ENCODE results near the gene SPTBN5.

Gene SPTBN5

DNA sequence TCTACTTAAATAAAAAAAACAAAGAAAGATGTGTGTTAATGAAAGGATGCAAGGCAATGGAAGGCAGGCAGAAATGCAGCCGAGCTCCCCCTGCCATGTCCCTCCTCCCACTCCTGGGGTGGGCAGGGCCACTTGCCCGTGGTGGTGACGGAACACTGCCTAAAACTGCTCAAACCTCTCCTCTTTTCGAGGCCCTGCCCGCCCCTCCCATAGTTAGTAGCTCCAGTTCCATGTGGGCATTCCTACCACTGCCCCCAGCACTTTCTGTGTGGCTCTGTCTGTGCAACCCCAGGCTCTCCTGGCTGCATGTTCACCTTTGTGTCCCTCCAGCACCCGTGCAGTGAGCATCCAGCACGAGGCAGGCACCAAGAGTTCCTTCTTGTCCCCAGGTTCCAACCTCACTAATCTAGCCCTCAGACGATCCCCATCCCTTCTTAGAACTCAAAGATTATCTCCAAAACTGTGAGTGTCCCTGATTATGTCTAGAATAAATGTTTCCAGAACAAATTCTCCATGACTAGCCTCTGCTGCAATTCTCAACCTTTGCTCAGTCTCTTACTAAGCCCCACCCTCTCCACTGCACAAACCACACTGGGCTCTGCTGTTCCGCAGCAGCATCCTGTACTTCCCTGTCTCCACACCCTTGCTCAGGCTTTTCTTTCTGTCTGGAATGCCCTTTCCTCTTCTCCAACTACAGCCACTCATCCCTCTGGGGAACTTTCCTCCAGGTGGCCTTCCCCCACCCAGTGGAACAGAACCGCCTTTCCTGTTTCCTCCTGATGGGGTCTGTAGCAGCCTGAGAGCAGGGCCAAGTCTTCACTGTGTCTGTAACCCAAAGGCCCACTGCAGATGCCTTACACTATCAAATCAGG lies 32.6 kb upstream of the SPTBN5 start:
- no peak for DNase-seq

- no peak for DNase-seq
Observed at GRCh38 chr15:41925086-41925608, 31.3 kb upstream of the SPTBN5 start.

DNA sequence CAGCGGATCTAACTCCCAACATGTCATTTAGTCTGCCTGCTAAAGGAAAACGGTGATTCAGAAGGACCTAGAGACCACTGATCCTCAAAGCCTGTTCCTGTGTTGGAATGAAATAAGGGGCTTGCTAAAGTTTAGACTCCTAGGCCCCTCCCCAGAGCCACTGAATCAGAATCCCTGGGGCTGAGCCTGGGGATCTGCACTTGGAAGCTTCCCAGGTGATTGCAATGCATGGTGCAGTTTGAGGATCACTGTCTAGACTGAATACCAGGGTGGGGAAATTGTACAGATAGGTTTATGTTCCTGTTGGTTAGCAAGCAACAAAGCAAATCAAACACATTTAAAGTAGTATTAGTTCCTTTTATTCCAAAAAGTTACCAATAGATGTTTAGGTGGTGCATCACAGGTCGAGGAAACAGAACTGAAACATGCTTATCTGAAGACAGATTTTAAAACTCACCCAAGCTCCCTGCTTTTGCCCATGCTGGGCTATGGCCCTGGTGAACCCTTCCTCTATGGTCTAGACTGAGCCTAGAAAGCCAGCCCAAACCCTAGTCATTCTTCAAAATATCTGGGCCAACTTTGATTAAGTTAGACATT lies 29.6 kb upstream of the SPTBN5 start:
- DNase-seq: no peak

GRCh38 chr15:41922353-41922752 lies 28.5 kb upstream of the SPTBN5 start:
- no peak for DNase-seq

DNA sequence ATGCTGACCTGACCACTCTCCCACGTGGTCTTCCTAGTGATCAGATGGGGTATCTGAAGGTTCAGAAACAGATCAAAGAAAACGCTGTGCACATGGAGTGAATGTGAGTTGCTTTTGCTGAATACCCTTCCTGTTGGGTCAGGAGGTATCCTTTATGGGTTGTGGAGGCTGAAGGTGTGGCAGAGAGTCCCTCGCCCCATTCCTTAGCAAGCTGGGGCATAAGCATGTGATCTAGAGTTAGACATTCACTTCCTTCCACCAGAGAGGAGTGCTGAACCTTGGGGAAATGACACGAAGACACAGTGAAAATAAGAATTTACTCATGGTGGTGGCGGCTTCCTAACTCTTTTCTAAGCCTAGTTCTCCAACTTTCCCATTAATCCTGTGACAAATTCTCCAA lies 27.8 kb upstream of the SPTBN5 start:
- no peak for DNase-seq

DNA sequence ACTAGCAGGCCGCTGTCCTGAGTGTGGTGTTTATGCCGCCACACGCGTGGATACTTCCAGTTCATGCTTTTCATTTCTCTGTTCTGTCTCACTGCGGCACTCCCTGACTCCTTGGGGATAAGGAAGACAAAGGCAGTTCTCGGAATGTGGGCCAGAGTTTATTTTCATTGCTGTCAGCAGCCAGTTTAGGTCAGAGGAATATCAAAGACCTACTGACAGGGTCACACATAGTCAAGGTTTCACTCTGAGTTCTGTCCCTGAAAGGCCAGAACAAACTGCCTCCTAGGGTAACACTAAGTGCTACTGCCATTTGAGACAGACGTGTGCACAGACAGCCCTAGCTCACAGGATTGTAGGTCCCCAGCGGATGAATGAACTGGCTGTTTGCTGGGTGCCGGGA lies 27.3 kb upstream of the SPTBN5 start:
- DNase-seq: no peak

GRCh38 chr15:41919954-41920538 lies 26.2 kb upstream of the SPTBN5 start:
- DNase-seq: no peak

DNA sequence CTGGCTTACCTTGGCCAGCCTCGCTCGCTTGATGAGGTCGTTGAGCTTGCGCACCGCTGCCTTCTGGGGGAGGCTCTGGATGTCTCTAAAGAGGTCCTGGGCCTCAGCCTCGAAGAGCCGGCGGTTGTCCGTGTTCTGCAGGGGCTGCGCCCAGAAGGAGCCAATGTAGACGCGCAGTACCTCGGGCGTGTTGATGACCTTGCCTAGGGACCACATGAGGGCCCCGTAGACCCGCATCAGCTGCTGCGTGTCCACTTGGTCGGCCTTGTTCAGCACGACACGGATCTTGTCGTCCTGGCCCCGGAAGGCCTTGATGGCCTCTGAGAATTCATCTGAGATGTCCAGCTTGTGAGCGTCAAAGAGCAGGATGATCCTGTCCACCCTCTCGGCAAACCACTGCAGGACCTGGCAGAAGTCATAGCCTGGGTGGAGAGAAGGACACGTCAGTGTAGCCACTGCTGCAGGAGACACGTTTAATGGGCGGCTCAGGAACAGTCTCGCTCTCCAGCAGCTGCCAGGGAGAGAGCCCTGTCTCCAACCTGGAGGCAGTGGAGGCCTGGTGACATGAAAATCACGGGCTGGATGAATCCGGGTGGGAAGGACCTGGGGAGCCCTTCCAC lies 25.5 kb upstream of the SPTBN5 start:
- no peak for DNase-seq

DNA sequence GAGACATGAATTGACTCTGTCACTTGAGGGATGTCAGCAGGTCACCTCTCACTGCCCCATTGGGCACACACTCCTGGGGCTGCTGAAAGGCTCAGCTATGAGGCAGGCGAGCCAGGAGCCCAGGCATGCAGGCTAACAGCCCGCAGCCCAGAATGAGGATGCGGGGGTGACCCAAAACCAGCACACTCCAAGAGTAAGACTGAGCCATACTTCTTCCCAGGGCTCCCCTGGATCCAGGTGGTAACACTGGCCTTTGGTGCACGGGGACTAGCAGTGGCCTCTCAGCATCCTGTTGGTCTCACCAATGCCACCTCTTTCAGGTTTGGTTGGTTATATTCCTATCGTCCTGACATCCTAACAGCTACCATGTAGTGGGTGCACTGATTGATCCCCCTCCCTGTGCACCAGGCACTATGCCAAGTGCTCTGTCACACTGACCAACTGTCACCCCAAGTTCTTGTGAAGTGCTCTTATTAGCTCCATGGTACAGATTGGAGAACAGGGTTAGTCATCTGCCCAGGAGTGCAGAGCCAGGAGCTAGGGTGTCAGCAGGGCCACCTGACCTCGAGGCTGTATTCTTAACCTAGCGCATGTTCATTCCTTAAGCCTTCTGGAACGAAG lies 24.8 kb upstream of the SPTBN5 start:
- DNase-seq: no peak

GRCh38 chr15:41917767-41918430 lies 24.0 kb upstream of the SPTBN5 start:
- no peak for DNase-seq

DNA sequence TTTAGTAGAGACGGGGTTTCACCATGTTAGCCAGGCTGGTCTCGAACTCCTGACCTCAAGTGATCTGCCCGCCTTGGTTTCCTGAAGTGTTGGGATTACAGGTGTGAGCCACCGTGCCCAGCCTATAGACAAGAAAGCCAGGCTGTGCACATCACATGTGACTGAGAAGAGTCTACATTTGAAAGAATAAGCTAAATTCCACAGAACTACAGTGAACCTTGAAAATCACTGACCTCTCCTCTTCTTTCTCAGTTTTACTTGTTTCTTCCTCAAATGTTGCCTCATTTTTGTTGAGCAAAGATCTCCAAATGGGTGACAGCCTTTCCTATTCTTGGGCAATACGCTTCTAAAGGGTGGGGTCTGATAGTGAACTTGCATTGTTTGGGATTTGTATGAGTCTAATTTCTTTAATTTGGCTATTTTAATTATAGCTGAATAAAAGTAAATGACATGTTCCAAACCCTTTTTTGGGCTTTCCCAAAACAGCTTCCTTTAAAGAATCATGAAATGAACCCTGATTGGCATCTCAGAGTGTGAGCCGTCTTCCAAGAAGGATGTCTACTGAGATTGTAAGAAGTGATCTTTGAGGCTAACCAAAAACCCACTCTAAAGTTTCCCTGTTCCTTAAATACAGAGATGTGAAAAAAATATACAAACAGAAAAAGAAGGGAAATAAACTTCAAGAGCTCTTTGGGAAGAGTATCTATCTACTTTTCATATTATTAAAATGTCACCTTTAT lies 21.6 kb upstream of the SPTBN5 start:
- DNase-seq: no peak

GRCh38 chr15:41914411-41914810 lies 20.6 kb upstream of the SPTBN5 start:
- DNase-seq: no peak

DNA sequence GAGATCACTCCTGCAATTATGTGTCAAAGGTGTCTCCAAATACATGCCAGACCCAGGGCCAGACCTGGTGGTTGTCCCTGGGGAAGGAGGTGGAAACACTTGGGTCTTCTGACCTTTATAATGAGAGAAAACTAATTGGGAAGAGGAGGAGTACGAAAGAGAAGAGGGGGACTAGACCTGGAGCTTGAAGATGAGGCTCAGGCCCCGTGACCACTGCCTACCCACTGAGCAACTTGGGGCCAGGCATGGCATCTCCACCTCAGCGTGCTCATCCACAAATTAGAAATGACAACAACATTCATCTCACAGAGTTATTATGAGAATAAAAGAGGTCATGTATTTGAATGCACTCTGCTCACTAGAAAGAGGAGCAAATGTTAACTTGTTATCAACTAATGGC lies 19.4 kb upstream of the SPTBN5 start:
- no peak for DNase-seq

DNA sequence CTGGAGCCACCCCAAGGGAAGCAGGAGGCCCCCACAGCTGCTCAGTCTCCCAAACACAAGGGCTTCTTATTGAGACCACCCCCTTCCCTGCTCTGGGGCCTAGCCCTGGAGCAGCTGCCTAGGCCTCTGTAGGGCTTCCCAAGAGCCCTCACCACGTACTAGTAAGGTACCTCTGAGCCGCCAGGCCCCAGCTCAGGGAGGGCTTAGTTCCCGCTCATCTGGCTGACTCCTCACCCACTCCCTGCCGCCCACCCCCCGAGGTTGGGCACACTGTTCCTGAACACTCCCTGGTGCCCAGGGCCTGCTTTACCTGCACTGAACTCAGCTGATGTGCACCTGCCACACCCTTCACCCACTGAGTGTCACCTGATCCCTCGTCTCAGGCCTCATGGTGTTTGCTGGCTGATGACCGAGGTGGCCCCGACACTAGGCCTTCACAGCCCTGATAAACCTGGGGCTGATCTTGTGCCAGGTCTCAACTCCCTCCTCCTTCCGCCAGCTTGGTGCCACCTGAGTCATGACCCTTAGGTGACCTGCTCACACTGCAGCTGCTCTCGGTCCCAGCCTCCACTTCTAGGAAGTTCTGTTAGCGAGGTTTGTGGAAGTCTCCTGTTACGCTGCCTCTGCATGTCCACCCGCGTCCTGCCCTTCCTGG lies 18.0 kb upstream of the SPTBN5 start:
- DNase-seq: no peak

DNA sequence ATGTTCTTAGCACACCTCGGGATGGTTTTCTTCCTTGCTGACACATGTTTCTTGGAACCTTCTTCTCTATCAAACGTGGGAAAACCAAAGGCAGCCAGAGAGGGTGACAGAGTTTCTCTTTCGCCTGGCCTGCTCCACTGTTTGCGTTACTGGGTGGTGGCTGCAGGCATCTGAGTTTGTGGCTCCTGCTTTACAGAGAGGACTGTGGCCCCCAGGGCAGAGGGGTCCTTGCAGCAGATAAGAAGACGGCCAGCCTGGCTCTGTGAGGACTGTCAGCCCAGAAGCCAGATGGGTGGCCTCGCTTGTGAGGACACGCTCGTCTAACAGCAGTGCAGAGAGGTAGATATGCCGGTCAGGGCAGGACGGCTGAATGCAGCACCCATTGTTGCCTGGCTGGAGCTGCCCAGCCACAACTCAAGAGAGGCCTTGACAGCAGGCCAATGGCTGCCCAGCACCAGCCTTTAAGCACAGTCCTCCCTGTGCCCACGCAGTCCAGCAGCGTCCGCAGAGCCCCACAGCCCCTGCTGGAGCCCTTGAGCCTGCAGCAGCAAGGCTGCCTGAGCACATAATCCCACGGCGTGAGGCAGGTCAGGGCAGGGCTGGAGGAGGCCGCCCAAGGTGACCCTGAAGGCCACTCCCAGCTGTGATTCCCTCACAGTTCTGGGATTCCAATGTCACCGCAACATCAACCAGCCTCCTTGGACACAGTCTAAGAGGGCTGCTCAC lies 15.0 kb upstream of the SPTBN5 start:
- no peak for DNase-seq

DNA sequence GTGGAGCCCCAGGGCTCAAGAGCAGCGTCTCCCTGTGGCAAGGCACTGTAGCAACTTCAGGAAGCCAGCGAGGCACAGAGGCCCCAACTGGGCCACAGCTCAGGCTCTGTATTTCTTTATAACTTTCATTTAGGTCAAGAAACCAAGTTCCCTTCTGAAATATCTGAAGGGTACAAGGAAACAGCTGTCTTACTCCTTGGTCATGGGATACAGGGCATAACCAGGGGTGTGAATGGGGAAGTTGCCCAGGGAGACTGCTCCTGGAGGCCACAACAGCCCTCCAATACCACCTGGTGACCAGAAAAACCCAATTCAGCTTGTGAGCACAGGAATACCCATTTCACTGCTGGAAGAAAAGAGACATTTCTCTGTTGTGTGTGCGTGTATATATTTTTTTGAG lies 13.3 kb upstream of the SPTBN5 start:
- DNase-seq: no peak

- no peak for DNase-seq
Observed at GRCh38 chr15:41906608-41907007, 12.8 kb upstream of the SPTBN5 start.

DNA sequence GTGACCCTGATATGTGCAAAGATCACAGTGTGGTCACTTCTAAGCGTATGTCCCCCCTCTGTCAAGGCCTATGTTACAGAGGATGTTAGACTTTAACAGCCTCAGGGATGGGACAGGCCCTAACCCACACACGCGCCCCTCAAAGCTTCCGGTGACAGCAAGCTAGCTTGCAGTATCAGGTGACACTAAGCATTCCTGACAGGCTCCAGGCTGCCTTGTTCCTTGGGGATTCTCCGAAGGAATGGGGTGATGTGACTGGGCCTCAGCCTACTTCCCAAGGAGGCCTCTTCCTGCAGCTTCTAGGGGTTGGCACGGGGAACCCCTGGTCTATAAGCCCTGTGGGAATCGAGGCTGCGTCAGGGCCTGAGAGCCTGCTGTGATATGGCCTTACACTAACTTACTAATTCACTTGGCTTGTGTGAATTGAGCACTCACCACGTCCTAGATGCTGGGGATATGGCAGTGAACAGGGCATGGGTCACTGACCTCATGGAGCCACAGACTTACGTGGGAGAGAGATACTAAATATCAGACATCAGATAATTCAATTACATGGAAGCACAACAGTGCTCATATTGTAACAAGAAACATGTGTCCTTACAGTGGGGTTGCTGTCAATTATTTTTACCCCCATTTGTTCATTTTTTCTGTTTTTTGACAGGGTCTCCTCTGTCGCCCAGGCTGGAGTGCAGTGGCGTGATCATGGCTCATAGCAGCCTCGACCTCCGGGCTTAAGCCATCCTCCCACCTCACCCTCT lies 11.4 kb upstream of the SPTBN5 start:
- no peak for DNase-seq

- peak; percentile 63 for DNase-seq
Observed at GRCh38 chr15:41904541-41905005, 10.7 kb upstream of the SPTBN5 start.

DNA sequence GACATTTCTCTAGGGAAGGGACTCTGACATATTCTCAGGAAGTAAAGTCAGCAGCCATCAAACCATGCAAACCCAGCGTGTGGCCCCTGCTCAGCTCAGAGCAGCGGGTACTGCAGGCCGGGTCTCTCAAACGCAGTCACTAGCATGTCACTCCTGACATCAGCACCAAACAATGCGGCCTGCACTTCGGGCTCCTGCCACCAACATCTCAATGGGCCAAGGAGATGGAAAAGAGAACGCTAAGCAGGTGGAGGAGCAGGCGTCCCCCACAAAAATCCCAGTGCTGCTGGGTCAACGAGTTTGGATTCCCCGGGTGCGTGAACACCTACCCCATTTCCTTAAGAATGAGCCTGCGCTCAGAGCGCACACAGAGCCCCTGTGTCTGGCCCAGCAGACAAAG lies 9.9 kb upstream of the SPTBN5 start:
- no peak for DNase-seq

All from activated effector memory CD4-positive, alpha-beta T cell treated with Interleukin-2 at 50 U/mL for 16 hours (primary cell).